Smooth muscle cell (in vitro differentiated cells): ENCODE results near the gene CD82. TPM values are rescaled to one million over a fixed set of nuclear protein-coding genes. Genes with fewer than 3 reads are reported as not detected.

ENCODE experiments used
- DNase-seq: peaks from one replicate; lab custom pipeline; 2025; ENCODE audit not compliant: unreplicated experiment; lab: John Stamatoyannopoulos, UW
- H2AFZ ChIP-seq: fragments of 200-600 bp; sonication (generic); 2 replicates; pipeline ENCODE4 v1.6.0; 2016; ENCODE audit warnings: antibody characterized with exemption, low read depth, mild to moderate bottlenecking
- H3F3A ChIP-seq: fragments of 200-600 bp; sonication (generic); 2 replicates; pipeline ENCODE4 v1.6.0; 2017; ENCODE audit warnings: antibody characterized with exemption, low read depth
- H3K27ac ChIP-seq: fragments of 200-600 bp; sonication (generic); 2 replicates; pipeline ENCODE4 v1.5.1; 2016; ENCODE audit warnings: low read depth, mild to moderate bottlenecking
- H3K27me3 ChIP-seq: fragments of 200-600 bp; sonication (generic); 2 replicates; pipeline ENCODE4 v1.6.1; 2016; ENCODE audit warnings: low read depth, mild to moderate bottlenecking
- H3K36me3 ChIP-seq: fragments of 200-600 bp; sonication (generic); 2 replicates; pipeline ENCODE4 v1.5.1; 2016; ENCODE audit warnings: low read depth
- H3K4me1 ChIP-seq: fragments of 200-600 bp; sonication (generic); 2 replicates; pipeline ENCODE4 v1.5.1; 2016; ENCODE audit warnings: low read depth
- H3K4me2 ChIP-seq: fragments of 200-600 bp; sonication (generic); 2 replicates; pipeline ENCODE4 v1.6.0; 2016; ENCODE audit warnings: mild to moderate bottlenecking
- H3K4me3 ChIP-seq: fragments of 200-600 bp; sonication (generic); 2 replicates; pipeline ENCODE4 v1.5.1; 2016; ENCODE audit warnings: mild to moderate bottlenecking
- H3K79me2 ChIP-seq: fragments of 200-600 bp; sonication (generic); 2 replicates; pipeline ENCODE4 v1.6.0; 2016; ENCODE audit warnings: low read depth, mild to moderate bottlenecking
- H3K9ac ChIP-seq: fragments of 200-600 bp; sonication (generic); 2 replicates; pipeline ENCODE4 v1.6.0; 2016; ENCODE audit warnings: low read depth
- H3K9me3 ChIP-seq: fragments of 200-600 bp; sonication (generic); replicated peaks from 2 replicates; pipeline ENCODE4 v1.5.1; 2016; ENCODE audit warnings: low read depth
- H4K20me1 ChIP-seq: fragments of 200-600 bp; sonication (generic); 2 replicates; pipeline ENCODE4 v1.6.0; 2016; ENCODE audit warnings: low read depth
- CTCF ChIP-seq: fragments of 200-600 bp; sonication (generic); IDR thresholded peaks from 2 replicates; pipeline ENCODE4 v1.5.1; 2017; ENCODE audit warnings: borderline replicate concordance, mild to moderate bottlenecking, antibody characterized with exemption; ENCODE audit not compliant: insufficient read depth, poor library complexity, severe bottlenecking
- WGBS: methylation state at CpG from one replicate; pipeline ENCODE4 v1.1.7; 2016; ENCODE audit warnings: low lambda C conversion rate; 5-methylcytosine and 5-hydroxymethylcytosine counted together
- polyA plus RNA-seq: library from polyadenylated mRNA; unstranded; fragments of >200 nt; fragmentation: Nextera tagmentation; extraction: Ambion mirVana; gene quantifications from 2 replicates; pipeline ENCODE4 v1.2.1, GENCODE V29; 2016
- total RNA-seq: library from RNA; depleted of rRNA; stranded (reverse); fragments of >200 nt; gene quantifications from 2 replicates; pipeline ENCODE4 v1.2.3, GENCODE V29; 2014

CD82 gene
- total and polyA plus RNA-seq, 2 experiments from 2014 or later, result 58.6 to 270 TPM

GRCh38 chr11:44607319-44607962 is 42.0 kb downstream of the CD82 start:
- no peak overlapping the region for H2AFZ ChIP-seq
- no peaks in the 10 kb centered on the region for H4K20me1 ChIP-seq
- no peaks in the 10 kb centered on the region for H3K9me3 ChIP-seq
- DNase-seq, result no peak
- no peak overlapping the region for H3K9ac ChIP-seq
- 62% methylated on average over 6 of the region's 6 CpGs for WGBS
- peaks cover 7% of the 10 kb centered on the region for H3F3A ChIP-seq
- H3K4me3 ChIP-seq, result no peak overlapping the region
- H3K79me2 ChIP-seq, result no peaks in the 10 kb centered on the region
- H3K4me2 ChIP-seq, result peak overlapping the region; percentile 41
- peak overlapping the region; percentile 47 for H3K27ac ChIP-seq
- H3K4me1 ChIP-seq, result peaks cover 13% of the 10 kb centered on the region
- no peaks in the 10 kb centered on the region for H3K27me3 ChIP-seq
- H3K36me3 ChIP-seq, result peaks cover 6% of the 10 kb centered on the region
- TF ChIP-seq CTCF, result no peak

GRCh38 chr11:44607987-44608386 is 42.5 kb downstream of the CD82 start:
- no peak overlapping the region for H2AFZ ChIP-seq
- no peak for TF ChIP-seq CTCF
- peak overlapping the region; percentile 41 for H3K4me2 ChIP-seq
- no peak overlapping the region for H3K9ac ChIP-seq
- H3K4me3 ChIP-seq, result no peak overlapping the region
- 45% methylated on average over 8 of the region's 8 CpGs for WGBS
- H3K36me3 ChIP-seq, result peaks cover 6% of the 10 kb centered on the region
- peaks cover 13% of the 10 kb centered on the region for H3K4me1 ChIP-seq
- no peaks in the 10 kb centered on the region for H3K27me3 ChIP-seq
- DNase-seq, result no peak
- H3K79me2 ChIP-seq, result no peaks in the 10 kb centered on the region
- H3K9me3 ChIP-seq, result no peaks in the 10 kb centered on the region
- H3F3A ChIP-seq, result peaks cover 7% of the 10 kb centered on the region
- no peak overlapping the region for H3K27ac ChIP-seq
- no peaks in the 10 kb centered on the region for H4K20me1 ChIP-seq

- H3K4me1 ChIP-seq, result peaks cover 13% of the 10 kb centered on the region
- WGBS, result 88% methylated on average over 9 of the region's 9 CpGs
Measured at GRCh38 chr11:44608651-44608990, 43.2 kb downstream of the CD82 start.

More at GRCh38 chr11:44608651-44608990, 43.2 kb downstream of the CD82 start:
- Histone ChIP-seq H3K4me2 (no peak overlapping the region), H2AFZ (no peak overlapping the region), H3K36me3 (peaks cover 6% of the 10 kb centered on the region), H4K20me1 (no peaks in the 10 kb centered on the region), H3K9me3 (no peaks in the 10 kb centered on the region), H3K79me2 (no peaks in the 10 kb centered on the region), H3F3A (peaks cover 7% of the 10 kb centered on the region), H3K4me3 (no peak overlapping the region), H3K27me3 (no peaks in the 10 kb centered on the region), H3K9ac (no peak overlapping the region), H3K27ac (no peak overlapping the region)
- no peak for DNase-seq
- TF ChIP-seq CTCF, result no peak
